Sigmoid colon (tissue), 7 donors: ENCODE data around the gene TCTN1. TPM values are rescaled to one million over a fixed set of nuclear protein-coding genes. Genes with fewer than 3 reads are reported as not detected.

ENCODE experiments used
- DNase-seq: peaks from one replicate; pipeline ENCODE4 v3.0.0-alpha.2; 2019
- H3K27ac ChIP-seq, 4 donors: fragments of 200-600 bp; sonication (generic); one replicate each; pipeline ENCODE4 v1.5.1; 2016 to 2019; ENCODE audit warnings: mild to moderate bottlenecking in 1 of 4
- H3K27me3 ChIP-seq, 3 donors: fragments of 200-600 bp; sonication (generic); one replicate each; pipeline ENCODE4 v1.5.1; 2019; ENCODE audit warnings: mild to moderate bottlenecking in 1 of 3
- H3K36me3 ChIP-seq, 4 donors: fragments of 200-600 bp; sonication (generic); one replicate each; pipeline ENCODE4 v1.5.1; 2016 to 2019
- H3K4me1 ChIP-seq, 4 donors: fragments of 200-600 bp; sonication (generic); one replicate each; pipeline ENCODE4 v1.5.1; 2017 to 2019
- H3K4me3 ChIP-seq, 4 donors: fragments of 200-600 bp; sonication (generic); one replicate each; pipeline ENCODE4 v1.5.1; 2017 to 2019; ENCODE audit warnings: mild to moderate bottlenecking in 2 of 4, moderate library complexity in 1 of 4
- H3K9me3 ChIP-seq, 4 donors: fragments of 200-600 bp in 3 of 4; sonication (generic) in 3 of 4; one replicate each; pipeline versions ENCODE4 v1.5.1 to v1.6.1; 2013 to 2019
- EP300 ChIP-seq, 4 donors: sonication (generic); formaldehyde crosslinking; IDR thresholded peaks; one replicate each; pipeline ENCODE4 v1.6.1; 2017; ENCODE audit warnings: antibody characterized with exemption in 4 of 4
- POLR2A ChIP-seq, 2 donors: fragments of 450-650 bp; IDR thresholded peaks; one replicate each; pipeline ENCODE4 v1.6.1; 2016; ENCODE audit warnings: antibody characterized with exemption in 2 of 2, mild to moderate bottlenecking in 2 of 2, moderate library complexity in 2 of 2
- POLR2AphosphoS5 ChIP-seq, 4 donors: sonication (generic); formaldehyde crosslinking; IDR thresholded peaks; one replicate each; pipeline ENCODE4 v1.6.1; 2017; ENCODE audit warnings: antibody characterized with exemption in 4 of 4
- WGBS, 2 donors: extraction: QIAGEN DNeasy Blood & Tissue Kit; methylation state at CpG; one replicate each; pipeline ENCODE4 v1.1.7; 2013; 5-methylcytosine and 5-hydroxymethylcytosine counted together
- intact Hi-C: fragments of 100-400 bp; cut with DNase I; formaldehyde crosslinking; loops from one replicate; pipeline ENCODE4 v1.15.1; 2023
- polyA plus RNA-seq, 3 donors: library from polyadenylated mRNA; stranded (reverse); fragments of 200-250 nt; gene quantifications; one replicate each; pipeline ENCODE4 v1.2.3, GENCODE V29; 2013
- total RNA-seq, 4 donors: library from RNA; depleted of rRNA; stranded (reverse); fragments of >200 nt; gene quantifications; one replicate each; pipeline ENCODE4 v1.1.0, GENCODE V29; 2016
- TF ChIP-seq, protein P1 (sequence below), 4 experiments: fragments of 450-650 bp in 3 of 4; fragments of 200-600 bp in 1 of 4; IDR thresholded peaks; one replicate each; pipeline ENCODE4 v1.5.1; 2016 to 2019; ENCODE audit warnings: antibody characterized with exemption in 4 of 4, mild to moderate bottlenecking in 3 of 4, moderate library complexity in 2 of 4
- donor health status: healthy with polysubstance abuse.
- donor health status: Bipolar disorder and iron deficiency.
- donor health status: healthy.

The TCTN1 gene
- total and polyA plus RNA-seq, 7 donors, result 0.92 to 38.6 (median 34.6) TPM

DNA sequence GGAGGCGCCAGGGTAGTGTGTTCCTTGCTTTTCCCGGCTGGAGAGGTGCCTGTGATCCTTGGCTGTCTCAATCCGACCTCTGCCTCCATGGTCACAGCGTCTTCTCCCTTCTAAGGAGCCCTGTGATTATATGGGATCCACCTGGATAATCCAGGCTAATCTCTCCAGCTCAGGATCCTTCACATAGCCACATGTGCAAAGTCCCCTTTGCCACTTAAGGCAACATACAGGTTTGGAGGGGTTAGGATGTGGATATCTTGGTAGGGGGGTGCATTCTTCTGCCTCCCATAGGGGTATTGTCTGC is 76.2 kb downstream of the TCTN1 start:
- Histone ChIP-seq H3K27ac (peak overlapping the region in 3 of 4 donors; percentile 67 to 74 (median 71)), H3K4me1 (peaks cover 0 to 24% (median 15%) of the 10 kb centered on the region in 4 donors), H3K9me3 (no peaks in the 10 kb centered on the region), H3K27me3 (no peaks in the 10 kb centered on the region), H3K36me3 (no peaks in the 10 kb centered on the region), H3K4me3 (no peak overlapping the region)
- WGBS, 2 donors, result 21 to 54% methylated on average over 4 of the region's 4 CpGs
- TF ChIP-seq POLR2AphosphoS5 (IDR thresholded peaks at IDR 0.05) (no peak), EP300 (IDR thresholded peaks at IDR 0.05) (no peak), POLR2A (IDR thresholded peaks at IDR 0.05) (no peak)
- TF ChIP-seq, protein P1, sequence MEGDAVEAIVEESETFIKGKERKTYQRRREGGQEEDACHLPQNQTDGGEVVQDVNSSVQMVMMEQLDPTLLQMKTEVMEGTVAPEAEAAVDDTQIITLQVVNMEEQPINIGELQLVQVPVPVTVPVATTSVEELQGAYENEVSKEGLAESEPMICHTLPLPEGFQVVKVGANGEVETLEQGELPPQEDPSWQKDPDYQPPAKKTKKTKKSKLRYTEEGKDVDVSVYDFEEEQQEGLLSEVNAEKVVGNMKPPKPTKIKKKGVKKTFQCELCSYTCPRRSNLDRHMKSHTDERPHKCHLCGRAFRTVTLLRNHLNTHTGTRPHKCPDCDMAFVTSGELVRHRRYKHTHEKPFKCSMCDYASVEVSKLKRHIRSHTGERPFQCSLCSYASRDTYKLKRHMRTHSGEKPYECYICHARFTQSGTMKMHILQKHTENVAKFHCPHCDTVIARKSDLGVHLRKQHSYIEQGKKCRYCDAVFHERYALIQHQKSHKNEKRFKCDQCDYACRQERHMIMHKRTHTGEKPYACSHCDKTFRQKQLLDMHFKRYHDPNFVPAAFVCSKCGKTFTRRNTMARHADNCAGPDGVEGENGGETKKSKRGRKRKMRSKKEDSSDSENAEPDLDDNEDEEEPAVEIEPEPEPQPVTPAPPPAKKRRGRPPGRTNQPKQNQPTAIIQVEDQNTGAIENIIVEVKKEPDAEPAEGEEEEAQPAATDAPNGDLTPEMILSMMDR (IDR thresholded peaks at IDR 0.05), result no peak
- intact Hi-C loops, result no loop called here
- no peak for DNase-seq

DNA sequence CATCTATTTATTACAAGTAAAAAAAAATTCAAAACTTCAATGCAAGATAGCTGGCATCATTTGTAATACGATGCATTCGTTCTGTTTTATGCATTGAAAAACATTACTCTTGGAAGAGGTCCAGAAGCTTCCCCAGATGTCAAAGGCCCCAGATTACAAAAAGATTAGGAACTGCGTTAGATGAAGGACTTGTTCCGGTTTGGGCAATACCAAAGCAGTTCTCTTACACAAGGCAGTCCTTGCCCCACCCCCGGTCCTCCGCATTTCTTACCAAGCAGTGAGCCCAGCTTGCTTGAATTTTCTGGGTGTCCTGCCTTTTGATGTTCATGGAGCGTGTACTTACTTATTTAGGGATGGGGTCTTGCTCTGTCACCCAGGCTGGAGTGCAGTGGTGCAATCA is 79.8 kb downstream of the TCTN1 start:
- WGBS, 2 donors, result 61 to 71% methylated on average over 7 of the region's 7 CpGs
- DNase-seq, result peak; percentile 74
- Histone ChIP-seq H3K4me3 (no peak overlapping the region), H3K9me3 (no peaks in the 10 kb centered on the region), H3K27me3 (no peaks in the 10 kb centered on the region), H3K36me3 (no peaks in the 10 kb centered on the region), H3K27ac (peak overlapping the region in 2 of 4 donors; percentile 14 to 51), H3K4me1 (peaks cover 0 to 27% (median 10%) of the 10 kb centered on the region in 4 donors)
- intact Hi-C loops, result no loop called here
- TF ChIP-seq POLR2A (IDR thresholded peaks at IDR 0.05), result no peak
- no peak for TF ChIP-seq POLR2AphosphoS5 (IDR thresholded peaks at IDR 0.05)
- TF ChIP-seq EP300 (IDR thresholded peaks at IDR 0.05), result no peak
- TF ChIP-seq, protein P1 (IDR thresholded peaks at IDR 0.05), result no peak

DNA sequence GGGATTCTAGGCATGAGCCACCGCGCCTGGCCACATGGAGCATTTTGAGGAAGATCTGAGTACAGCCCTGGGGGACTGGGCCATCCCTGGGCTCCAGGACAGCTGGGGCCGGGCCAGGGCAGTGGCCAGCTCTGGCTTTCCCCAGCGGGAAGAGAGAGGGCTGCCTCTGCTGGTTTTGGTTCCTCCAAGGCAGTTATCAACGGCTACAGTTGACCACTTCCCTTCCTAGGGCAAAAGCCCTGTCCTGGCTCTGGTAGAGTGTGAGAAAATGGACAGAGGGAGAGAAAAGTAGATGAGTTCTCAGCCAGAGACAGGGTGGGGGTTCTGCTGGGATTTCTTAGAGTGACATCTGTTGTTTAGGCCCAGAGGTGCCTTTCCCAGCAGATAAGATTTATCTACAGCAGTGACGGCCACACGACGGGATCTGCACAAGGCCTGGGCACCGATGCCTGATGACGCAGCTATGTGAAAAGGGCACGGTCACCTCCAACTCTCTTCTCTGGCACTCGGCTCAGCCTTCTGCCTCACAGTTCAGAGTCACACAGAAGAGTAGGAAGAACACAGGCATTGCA is 80.5 kb downstream of the TCTN1 start:
- H3K27ac ChIP-seq, result peak overlapping the region in 2 of 4 donors; percentile 32 to 51
- H3K9me3 ChIP-seq, result no peaks in the 10 kb centered on the region
- H3K4me1 ChIP-seq, result peaks cover 0 to 25% (median 10%) of the 10 kb centered on the region in 4 donors
- no peaks in the 10 kb centered on the region for H3K36me3 ChIP-seq
- TF ChIP-seq, protein P1 (IDR thresholded peaks at IDR 0.05), result no peak
- TF ChIP-seq EP300 (IDR thresholded peaks at IDR 0.05), result no peak
- TF ChIP-seq POLR2AphosphoS5 (IDR thresholded peaks at IDR 0.05), result no peak
- no peak for TF ChIP-seq POLR2A (IDR thresholded peaks at IDR 0.05)
- peak; percentile 70 for DNase-seq
- no peaks in the 10 kb centered on the region for H3K27me3 ChIP-seq
- intact Hi-C loops, result no loop called here
- no peak overlapping the region for H3K4me3 ChIP-seq
- WGBS, 2 donors, result 81 to 85% methylated on average over 12 of the region's 12 CpGs

DNA sequence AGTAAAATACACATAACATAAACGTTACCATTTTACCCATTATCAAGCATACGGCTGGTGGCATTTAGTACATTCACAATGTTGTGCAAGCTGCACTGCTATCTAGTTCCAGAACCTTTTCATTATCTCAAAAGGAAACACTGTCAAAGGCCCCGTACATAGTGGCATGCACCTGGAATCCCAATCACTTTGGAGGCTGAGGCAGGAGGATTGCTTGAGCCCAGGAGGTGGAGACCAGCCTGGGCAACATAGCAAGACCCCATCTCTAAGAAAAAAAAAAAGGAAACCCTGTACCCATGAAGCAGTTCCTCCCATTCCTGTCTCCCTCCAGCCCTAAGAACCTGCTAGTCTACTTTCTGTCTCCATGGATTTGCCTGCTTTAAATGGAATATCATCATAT is 82.4 kb downstream of the TCTN1 start:
- TF ChIP-seq, protein P1 (IDR thresholded peaks at IDR 0.05), result no peak
- no peak for TF ChIP-seq POLR2A (IDR thresholded peaks at IDR 0.05)
- no peak for TF ChIP-seq POLR2AphosphoS5 (IDR thresholded peaks at IDR 0.05)
- TF ChIP-seq EP300 (IDR thresholded peaks at IDR 0.05), result no peak
- H3K27ac ChIP-seq, result no peak overlapping the region
- no peak overlapping the region for H3K4me3 ChIP-seq
- H3K4me1 ChIP-seq, result peaks cover 0 to 15% (median 7%) of the 10 kb centered on the region in 4 donors
- H3K36me3 ChIP-seq, result no peaks in the 10 kb centered on the region
- intact Hi-C loops, result no loop called here
- WGBS, 2 donors, result 79 to 92% methylated on average over 3 of the region's 3 CpGs
- peak; percentile 0 for DNase-seq
- no peaks in the 10 kb centered on the region for H3K27me3 ChIP-seq
- no peaks in the 10 kb centered on the region for H3K9me3 ChIP-seq

DNA sequence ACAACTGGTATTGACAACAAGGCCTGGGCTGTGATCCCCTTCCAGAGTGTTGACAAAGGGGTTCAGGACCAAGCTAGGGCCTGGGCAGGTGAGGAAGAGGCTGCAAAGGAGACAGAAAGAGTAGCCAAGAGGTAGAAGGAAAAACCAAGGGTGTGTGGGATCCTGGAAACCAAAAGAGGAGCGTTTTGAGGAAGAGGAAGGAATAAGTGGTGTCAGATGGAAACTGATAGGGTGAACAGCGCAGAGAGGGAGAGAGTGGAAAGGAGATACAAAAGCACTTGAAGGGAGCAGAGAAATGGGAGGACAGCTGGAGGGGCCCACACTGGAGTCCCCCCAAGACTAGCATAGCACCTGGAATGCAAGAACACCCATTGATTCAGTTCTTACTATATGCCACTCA is 83.3 kb downstream of the TCTN1 start:
- peak; percentile 7 for DNase-seq
- peaks cover 0 to 15% (median 7%) of the 10 kb centered on the region in 4 donors for H3K4me1 ChIP-seq
- no peaks in the 10 kb centered on the region for H3K27me3 ChIP-seq
- TF ChIP-seq EP300 (IDR thresholded peaks at IDR 0.05) (no peak), POLR2A (IDR thresholded peaks at IDR 0.05) (no peak), POLR2AphosphoS5 (IDR thresholded peaks at IDR 0.05) (no peak)
- TF ChIP-seq, protein P1 (IDR thresholded peaks at IDR 0.05), result no peak
- no peaks in the 10 kb centered on the region for H3K36me3 ChIP-seq
- intact Hi-C loops, result no loop called here
- H3K27ac ChIP-seq, result no peak overlapping the region
- WGBS, 2 donors, result 73 to 86% methylated on average over 2 of the region's 2 CpGs
- no peaks in the 10 kb centered on the region for H3K9me3 ChIP-seq
- H3K4me3 ChIP-seq, result no peak overlapping the region
